H54 (cell line): Measurements from ENCODE around the gene DLX2.

ENCODE experiments used
- DNase-seq: peaks from one replicate; pipeline ENCODE4 v3.0.0; 2011; ENCODE audit warnings: low spot score, mixed read lengths; ENCODE audit not compliant: insufficient read length
- FAIRE-seq: peaks from 3 replicates; lab custom pipeline; 2011; peaks lifted over from hg19 to GRCh38; lab: Jason Lieb, UNC
- POLR2A ChIP-seq: IDR thresholded peaks from 2 replicates; pipeline ENCODE4 v1.6.1; 2011; ENCODE audit warnings: low read depth, mild to moderate bottlenecking, low read length

Gene DLX2

GRCh38 chr2:172086241-172087206 lies 16.2 kb downstream of the DLX2 start:
- TF ChIP-seq POLR2A = no peak
- DNase-seq = no peak
- FAIRE-seq = no peak

- TF ChIP-seq POLR2A = peak; percentile 20; the same call in 1 of the 2 replicates
- FAIRE-seq (peak; percentile 57), DNase-seq (no peak)
Observed at GRCh38 chr2:172085460-172086159, 17.1 kb downstream of the DLX2 start, which contains the start of gene DLX1. DLX1 (plus strand) TSS chr2:172085507; CDS start chr2:172085678, 171 bp downstream.

- DNase-seq (peak; percentile 83), FAIRE-seq (no peak)
- peak; percentile 95 for TF ChIP-seq POLR2A
Observed at GRCh38 chr2:172084645-172085459, 17.8 kb downstream of the DLX2 start.

GRCh38 chr2:172084395-172084644 lies 18.4 kb downstream of the DLX2 start:
- DNase-seq (no peak), FAIRE-seq (no peak)
- TF ChIP-seq POLR2A = no peak

DNA sequence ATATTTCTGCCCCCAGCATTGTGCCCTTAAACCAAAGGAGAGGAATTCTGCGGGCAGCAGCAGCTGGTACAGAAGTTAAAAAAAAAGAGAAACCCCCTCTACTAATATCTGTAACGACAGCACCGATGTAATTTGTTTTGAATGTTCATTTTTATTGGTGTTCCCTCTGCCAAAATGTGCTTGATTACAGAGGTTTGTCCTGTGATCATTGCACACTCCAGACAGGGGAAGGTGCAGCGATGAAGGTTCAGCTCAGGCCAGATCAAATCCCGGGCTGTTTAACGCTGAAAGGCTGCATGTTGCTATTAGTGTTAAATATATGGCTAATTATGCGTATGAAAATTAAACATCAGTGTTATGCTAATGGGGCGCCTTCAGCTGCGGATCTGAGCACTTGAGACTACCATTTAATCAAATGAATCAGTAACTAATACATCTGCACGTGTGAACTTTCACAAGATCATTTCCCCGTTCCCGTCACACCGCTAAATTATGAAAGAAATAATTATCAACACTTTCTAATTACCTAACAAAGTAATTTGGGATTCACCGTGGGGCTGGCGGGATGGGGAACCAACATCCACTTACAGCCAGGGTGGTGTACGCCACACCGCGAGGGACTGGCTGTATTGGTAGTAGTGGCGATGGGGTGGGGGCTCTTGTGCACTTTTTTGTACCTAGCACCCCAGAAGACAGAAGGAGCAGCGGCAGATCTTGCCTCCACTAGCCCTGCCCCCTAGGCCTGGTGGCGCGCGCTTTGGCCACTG lies 18.9 kb downstream of the DLX2 start:
- DNase-seq = no peak
- TF ChIP-seq POLR2A = no peak
- FAIRE-seq = no peak

GRCh38 chr2:172082944-172083627 lies 19.6 kb downstream of the DLX2 start:
- TF ChIP-seq POLR2A = no peak
- DNase-seq (no peak), FAIRE-seq (no peak)

GRCh38 chr2:172082105-172082943 lies 20.4 kb downstream of the DLX2 start:
- FAIRE-seq = no peak
- no peak for DNase-seq
- TF ChIP-seq POLR2A = no peak

DNA sequence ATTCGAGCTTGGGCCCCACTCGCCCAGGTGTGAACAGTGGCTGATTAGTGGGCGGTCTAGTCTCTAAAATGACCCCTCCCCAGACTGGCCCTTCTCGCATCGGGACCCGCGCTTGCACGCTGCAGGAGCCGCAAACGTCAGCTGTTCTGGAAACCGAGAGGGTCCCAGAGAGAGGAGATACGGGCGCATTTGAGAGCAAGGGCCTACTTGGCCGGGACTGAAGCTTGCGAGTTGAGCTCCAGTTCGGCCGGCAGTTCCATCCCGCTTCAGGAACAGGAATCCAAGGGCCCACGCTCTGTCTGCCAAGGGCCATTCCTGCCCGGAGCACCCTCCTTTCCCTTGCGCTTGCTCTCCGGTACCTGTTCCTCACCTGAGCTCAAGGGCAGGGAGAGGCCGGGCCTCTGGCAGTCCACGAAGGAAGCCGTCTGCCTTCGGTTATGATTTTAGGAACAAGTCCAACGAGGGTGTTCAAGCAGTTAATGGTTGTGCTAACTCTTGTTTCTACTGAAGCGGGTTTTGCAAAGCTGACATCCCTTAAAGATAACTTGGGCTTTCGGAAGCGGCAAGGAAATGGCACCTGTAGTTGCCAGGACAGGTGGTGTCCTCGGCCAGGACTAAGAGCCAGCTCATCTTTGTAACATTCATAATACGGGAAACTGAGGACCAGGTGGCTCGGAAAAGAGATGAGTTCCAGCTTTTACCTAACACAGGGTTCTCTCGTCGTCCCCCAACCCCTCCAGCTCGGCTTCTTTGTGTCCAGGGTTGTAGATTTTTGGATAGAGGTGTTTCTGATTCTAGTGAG lies 21.3 kb downstream of the DLX2 start:
- TF ChIP-seq POLR2A = no peak
- no peak for DNase-seq
- FAIRE-seq = no peak

GRCh38 chr2:172080641-172081220 lies 22.0 kb downstream of the DLX2 start:
- TF ChIP-seq POLR2A = no peak
- FAIRE-seq (no peak), DNase-seq (no peak)

DNA sequence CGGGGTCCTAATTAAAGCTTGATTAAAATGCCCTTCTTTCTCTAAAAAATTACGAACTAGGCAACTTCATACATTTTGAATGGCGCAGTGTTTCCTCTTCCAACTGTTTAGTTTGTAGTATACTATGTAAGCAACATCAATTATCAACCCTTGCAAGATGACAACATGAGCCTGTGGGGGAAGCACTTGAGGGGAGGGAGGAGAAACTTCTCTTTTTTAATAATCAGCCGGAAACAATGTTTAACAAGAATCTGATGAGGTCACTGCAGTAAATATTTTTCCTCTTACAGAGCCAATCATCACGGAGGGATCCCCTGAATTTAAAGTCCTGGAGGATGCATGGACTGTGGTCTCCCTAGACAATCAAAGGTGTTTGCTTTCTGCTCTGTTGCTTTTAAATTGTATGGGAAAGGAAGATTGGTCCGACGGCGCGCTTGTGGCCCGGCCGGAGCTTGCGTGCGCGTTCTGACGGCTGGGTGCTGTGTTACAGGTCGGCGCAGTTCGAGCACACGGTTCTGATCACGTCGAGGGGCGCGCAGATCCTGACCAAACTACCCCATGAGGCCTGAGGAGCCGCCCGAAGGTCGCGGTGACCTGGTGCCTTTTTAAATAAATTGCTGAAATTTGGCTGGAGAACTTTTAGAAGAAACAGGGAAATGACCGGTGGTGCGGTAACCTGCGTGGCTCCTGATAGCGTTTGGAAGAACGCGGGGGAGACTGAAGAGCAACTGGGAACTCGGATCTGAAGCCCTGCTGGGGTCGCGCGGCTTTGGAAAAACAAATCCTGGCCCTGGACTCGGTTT lies 22.7 kb downstream of the DLX2 start:
- no peak for FAIRE-seq
- no peak for DNase-seq
- TF ChIP-seq POLR2A = no peak
